Prostate gland (tissue), 2 donors: Measurements from ENCODE around the gene ACCSL. TPM values are rescaled to one million over a fixed set of nuclear protein-coding genes. Genes with fewer than 3 reads are reported as not detected.

Source experiments
- DNase-seq: peaks from one replicate; pipeline ENCODE4 v3.0.0-alpha.2; 2019; ENCODE audit warnings: low spot score
- H3K27ac ChIP-seq, 2 donors: fragments of 200-600 bp; sonication (generic); 2 replicates each; pipeline ENCODE4 v1.5.1; 2017 to 2019
- H3K27me3 ChIP-seq: fragments of 200-600 bp; sonication (generic); replicated peaks from 2 replicates; pipeline ENCODE4 v1.5.1; 2019; ENCODE audit not compliant: insufficient read depth
- H3K36me3 ChIP-seq, 2 donors: fragments of 200-600 bp; sonication (generic); 1 replicate in 1 of 2; 2 replicates in 1 of 2; pipeline versions ENCODE4 v1.5.1 to v1.8.1; 2017 to 2019
- H3K4me1 ChIP-seq: fragments of 200-600 bp; sonication (generic); replicated peaks from 2 replicates; pipeline ENCODE4 v1.5.1; 2019
- H3K4me3 ChIP-seq, 2 donors: fragments of 200-600 bp; sonication (generic); 2 replicates each; pipeline ENCODE4 v1.5.1; 2017 to 2019
- H3K9me3 ChIP-seq: fragments of 200-600 bp; sonication (generic); 2 replicates; pipeline ENCODE4 v1.5.1; 2017
- POLR2A ChIP-seq: fragments of 450-650 bp; IDR thresholded peaks from one replicate; pipeline ENCODE4 v1.6.1; 2016; ENCODE audit warnings: antibody characterized with exemption, mild to moderate bottlenecking
- POLR2AphosphoS5 ChIP-seq: sonication (generic); formaldehyde crosslinking; IDR thresholded peaks from one replicate; pipeline ENCODE4 v1.6.1; 2017; ENCODE audit warnings: antibody characterized with exemption
- whole genome bisulfite sequencing: methylation state at CpG from one replicate; pipeline ENCODE4 v1.1.5; 2018; 5-methylcytosine and 5-hydroxymethylcytosine counted together
- intact Hi-C: fragments of 100-400 bp; cut with DNase I; formaldehyde crosslinking; loops from one replicate; pipeline ENCODE4 v1.14.2; 2022
- total RNA-seq, 2 donors: library from RNA; depleted of rRNA; stranded (reverse); fragments of >200 nt; gene quantifications; one replicate each; pipeline ENCODE4 v1.1.0, GENCODE V29; 2016
- TF ChIP-seq, protein P1 (sequence below), 4 experiments: fragments of 200-600 bp in 2 of 4; fragments of 450-650 bp in 2 of 4; sonication (generic) in 2 of 4; IDR thresholded peaks; 1 replicate in 3 of 4; 2 replicates in 1 of 4; pipeline ENCODE4 v1.5.1; 2016 to 2019; ENCODE audit warnings: antibody characterized with exemption in 4 of 4, mild to moderate bottlenecking in 2 of 4, moderate library complexity in 2 of 4

Gene ACCSL
- total RNA-seq, 2 donors from 2014 or later, result not detected

DNA sequence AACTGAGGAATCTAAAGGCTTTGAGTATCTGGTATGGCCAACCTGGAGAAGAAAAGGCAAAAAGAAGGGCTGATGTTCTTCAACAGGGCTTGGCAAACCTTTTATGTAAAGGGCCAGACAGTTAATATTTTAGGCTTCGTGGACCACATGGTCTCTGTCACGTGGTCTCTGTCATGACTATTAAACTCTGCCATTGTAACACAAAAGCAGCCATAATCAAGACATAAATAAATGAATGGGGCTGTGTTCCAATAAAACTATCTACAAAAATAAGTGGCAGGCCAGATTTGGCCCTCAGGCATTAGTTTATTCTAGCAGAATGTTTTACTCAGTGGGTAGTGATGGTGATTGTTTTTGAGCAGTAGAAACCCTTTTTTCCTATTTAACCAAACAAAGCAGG, 483 bp upstream of the ACCSL start:
- no peak overlapping the region for H3K4me3 ChIP-seq
- TF ChIP-seq, protein P1, sequence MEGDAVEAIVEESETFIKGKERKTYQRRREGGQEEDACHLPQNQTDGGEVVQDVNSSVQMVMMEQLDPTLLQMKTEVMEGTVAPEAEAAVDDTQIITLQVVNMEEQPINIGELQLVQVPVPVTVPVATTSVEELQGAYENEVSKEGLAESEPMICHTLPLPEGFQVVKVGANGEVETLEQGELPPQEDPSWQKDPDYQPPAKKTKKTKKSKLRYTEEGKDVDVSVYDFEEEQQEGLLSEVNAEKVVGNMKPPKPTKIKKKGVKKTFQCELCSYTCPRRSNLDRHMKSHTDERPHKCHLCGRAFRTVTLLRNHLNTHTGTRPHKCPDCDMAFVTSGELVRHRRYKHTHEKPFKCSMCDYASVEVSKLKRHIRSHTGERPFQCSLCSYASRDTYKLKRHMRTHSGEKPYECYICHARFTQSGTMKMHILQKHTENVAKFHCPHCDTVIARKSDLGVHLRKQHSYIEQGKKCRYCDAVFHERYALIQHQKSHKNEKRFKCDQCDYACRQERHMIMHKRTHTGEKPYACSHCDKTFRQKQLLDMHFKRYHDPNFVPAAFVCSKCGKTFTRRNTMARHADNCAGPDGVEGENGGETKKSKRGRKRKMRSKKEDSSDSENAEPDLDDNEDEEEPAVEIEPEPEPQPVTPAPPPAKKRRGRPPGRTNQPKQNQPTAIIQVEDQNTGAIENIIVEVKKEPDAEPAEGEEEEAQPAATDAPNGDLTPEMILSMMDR (IDR thresholded peaks at IDR 0.05), result no peak
- TF ChIP-seq POLR2AphosphoS5 (no peak), POLR2A (no peak)
- 44% methylated on average over 2 of the region's 2 CpGs for WGBS
- intact Hi-C loops, result no loop called here
- H3K9me3 ChIP-seq, result no peaks in the 10 kb centered on the region
- no peaks in the 10 kb centered on the region for H3K27me3 ChIP-seq
- H3K4me1 ChIP-seq, result no peaks in the 10 kb centered on the region
- no peaks in the 10 kb centered on the region for H3K36me3 ChIP-seq
- H3K27ac ChIP-seq, result no peak overlapping the region
- no peak for DNase-seq

DNA sequence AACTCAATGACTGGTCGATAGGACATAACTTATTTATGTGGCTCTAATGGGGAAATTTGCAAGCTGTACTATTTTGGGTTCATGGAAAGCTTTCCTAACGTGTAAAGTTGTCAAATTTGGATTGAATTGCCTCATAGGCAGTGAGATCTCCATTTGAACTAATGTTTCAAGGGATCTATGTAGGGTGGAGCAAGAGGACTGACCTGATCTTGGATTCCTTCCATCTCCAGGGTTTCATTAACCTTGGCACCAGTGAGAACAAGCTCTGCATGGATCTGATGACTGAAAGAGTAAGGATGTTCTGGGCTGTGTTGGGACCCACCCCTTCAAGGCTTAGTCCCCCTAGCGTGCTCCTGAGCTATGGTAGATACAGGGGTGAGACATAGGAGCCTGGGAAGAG, 2.1 kb downstream of the ACCSL start:
- no peak for DNase-seq
- Histone ChIP-seq H3K4me3 (no peak overlapping the region), H3K9me3 (no peaks in the 10 kb centered on the region), H3K4me1 (no peaks in the 10 kb centered on the region), H3K27me3 (no peaks in the 10 kb centered on the region), H3K36me3 (no peaks in the 10 kb centered on the region), H3K27ac (no peak overlapping the region)
- 86% methylated on average over 3 of the region's 3 CpGs for WGBS
- intact Hi-C loops, result no loop called here
- no peak for TF ChIP-seq POLR2AphosphoS5
- TF ChIP-seq, protein P1 (IDR thresholded peaks at IDR 0.05), result no peak
- TF ChIP-seq POLR2A, result no peak

DNA sequence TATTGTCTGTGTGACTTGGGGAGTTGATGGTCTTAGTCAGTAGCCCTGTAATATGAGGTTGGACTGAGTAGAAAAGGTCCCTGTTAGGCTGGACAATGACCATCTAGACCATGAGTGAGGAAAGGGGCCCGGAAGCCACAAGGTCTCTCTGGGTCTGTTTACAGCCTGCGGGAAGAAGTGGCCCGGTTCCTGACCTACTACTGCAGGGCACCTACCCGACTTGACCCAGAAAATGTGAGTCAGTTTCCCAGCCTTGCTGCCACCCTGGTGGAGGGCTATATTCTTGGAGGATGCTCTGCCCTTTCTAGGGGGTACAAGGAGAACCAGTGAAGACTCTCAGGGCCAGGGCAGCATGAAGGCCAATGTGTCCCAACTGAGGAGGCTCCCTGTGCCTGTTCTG, 3.4 kb downstream of the ACCSL start:
- H3K9me3 ChIP-seq, result no peaks in the 10 kb centered on the region
- DNase-seq, result no peak
- no peak overlapping the region for H3K4me3 ChIP-seq
- 97% methylated on average over 4 of the region's 4 CpGs for WGBS
- intact Hi-C loops, result no loop called here
- H3K27ac ChIP-seq, result no peak overlapping the region
- H3K4me1 ChIP-seq, result no peaks in the 10 kb centered on the region
- TF ChIP-seq, protein P1 (IDR thresholded peaks at IDR 0.05), result no peak
- TF ChIP-seq POLR2AphosphoS5 (no peak), POLR2A (no peak)
- no peaks in the 10 kb centered on the region for H3K36me3 ChIP-seq
- H3K27me3 ChIP-seq, result no peaks in the 10 kb centered on the region

DNA sequence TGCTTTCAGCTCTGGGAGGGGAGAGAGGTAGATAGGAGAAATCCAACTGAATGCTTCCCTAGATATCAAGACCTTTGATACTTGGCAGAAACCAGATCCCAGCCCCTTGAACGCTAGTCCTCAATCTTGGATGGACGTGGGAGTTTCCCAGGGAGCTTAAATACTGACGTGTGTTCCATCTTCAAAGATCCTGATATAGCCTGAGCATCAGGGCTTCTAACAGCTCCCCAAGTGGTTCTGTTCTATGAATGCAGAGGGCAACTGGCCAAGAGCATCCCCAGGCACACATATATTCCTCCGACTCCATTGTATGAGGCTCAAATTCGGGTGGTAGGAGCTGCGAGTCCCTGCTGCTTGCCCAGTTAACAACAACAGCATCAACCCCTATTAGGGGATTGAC, 9.6 kb downstream of the ACCSL start:
- Histone ChIP-seq H3K27ac (no peak overlapping the region), H3K36me3 (no peaks in the 10 kb centered on the region), H3K27me3 (no peaks in the 10 kb centered on the region), H3K4me3 (no peak overlapping the region), H3K4me1 (no peaks in the 10 kb centered on the region), H3K9me3 (no peaks in the 10 kb centered on the region)
- WGBS, result 83% methylated on average over 6 of the region's 6 CpGs
- DNase-seq, result no peak
- intact Hi-C loops, result no loop called here
- TF ChIP-seq POLR2AphosphoS5, result no peak
- TF ChIP-seq, protein P1 (IDR thresholded peaks at IDR 0.05), result no peak
- no peak for TF ChIP-seq POLR2A

DNA sequence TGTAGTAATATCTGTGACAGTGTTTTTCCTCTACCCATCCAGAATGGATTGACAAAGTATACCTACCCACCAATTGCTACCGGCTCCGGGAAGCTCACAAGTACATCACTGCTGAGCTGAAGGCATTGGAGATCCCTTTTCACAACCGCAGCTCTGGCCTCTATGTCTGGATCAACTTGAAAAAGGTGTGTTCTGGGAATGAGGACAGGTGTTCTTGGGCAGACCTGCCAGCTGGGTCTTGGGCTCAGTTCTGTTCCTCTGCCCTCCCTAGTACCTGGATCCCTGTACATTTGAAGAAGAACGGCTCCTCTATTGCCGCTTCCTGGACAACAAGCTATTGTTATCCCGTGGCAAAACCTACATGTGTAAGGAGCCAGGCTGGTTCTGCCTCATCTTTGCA, 10.5 kb downstream of the ACCSL start:
- H3K27me3 ChIP-seq, result no peaks in the 10 kb centered on the region
- WGBS, result 88% methylated on average over 6 of the region's 6 CpGs
- TF ChIP-seq POLR2AphosphoS5 (no peak), POLR2A (no peak)
- TF ChIP-seq, protein P1 (IDR thresholded peaks at IDR 0.05), result no peak
- H3K4me3 ChIP-seq, result no peak overlapping the region
- no peaks in the 10 kb centered on the region for H3K9me3 ChIP-seq
- H3K4me1 ChIP-seq, result no peaks in the 10 kb centered on the region
- no peak for DNase-seq
- H3K27ac ChIP-seq, result no peak overlapping the region
- intact Hi-C loops, result no loop called here
- H3K36me3 ChIP-seq, result no peaks in the 10 kb centered on the region
